Stimulated activated naive B cell treated with anti-CD40 and anti-IgM and Interleukin-4, amounts not matched to agents 10 μg/mL and 1 μg/mL and 100 μg/mL, for 72 hours (primary cell): ENCODE measurements around the gene SCN3B.

ENCODE experiments used
- ATAC-seq, 2 donors: fragments of 150-1000 bp; cut with Tn5 transposase; replicated peaks; 2 replicates each; pipeline ENCODE4 v1.10.0; 2021; ENCODE audit warnings: moderate library complexity in 1 of 2
- DNase-seq: peaks from one replicate; pipeline ENCODE4 v3.0.0; 2021
- H3K27ac Mint-ChIP-seq: one replicate; pipeline ENCODE4 v1.8.0; 2022; ENCODE audit warnings: mild to moderate bottlenecking, mixed read lengths
- H3K27me3 Mint-ChIP-seq, 2 donors: one replicate each; pipeline ENCODE4 v1.8.0; 2022; ENCODE audit warnings: mixed read lengths in 2 of 2
- H3K36me3 Mint-ChIP-seq, 2 donors: one replicate each; pipeline ENCODE4 v1.8.0; 2022; ENCODE audit warnings: mixed read lengths in 2 of 2, mild to moderate bottlenecking in 1 of 2
- H3K4me1 Mint-ChIP-seq, 2 donors: one replicate each; pipeline ENCODE4 v1.8.0; 2022; ENCODE audit warnings: mixed read lengths in 2 of 2, mild to moderate bottlenecking in 1 of 2
- H3K4me3 Mint-ChIP-seq, 2 donors: one replicate each; pipeline ENCODE4 v1.8.0; 2022; ENCODE audit warnings: mild to moderate bottlenecking in 2 of 2, mixed read lengths in 2 of 2, moderate library complexity in 1 of 2
- H3K9me3 Mint-ChIP-seq, 2 donors: one replicate each; pipeline ENCODE4 v1.8.0; 2022; ENCODE audit warnings: mixed read lengths in 2 of 2, mild to moderate bottlenecking in 1 of 2

Gene SCN3B, protein sequence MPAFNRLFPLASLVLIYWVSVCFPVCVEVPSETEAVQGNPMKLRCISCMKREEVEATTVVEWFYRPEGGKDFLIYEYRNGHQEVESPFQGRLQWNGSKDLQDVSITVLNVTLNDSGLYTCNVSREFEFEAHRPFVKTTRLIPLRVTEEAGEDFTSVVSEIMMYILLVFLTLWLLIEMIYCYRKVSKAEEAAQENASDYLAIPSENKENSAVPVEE

DNA sequence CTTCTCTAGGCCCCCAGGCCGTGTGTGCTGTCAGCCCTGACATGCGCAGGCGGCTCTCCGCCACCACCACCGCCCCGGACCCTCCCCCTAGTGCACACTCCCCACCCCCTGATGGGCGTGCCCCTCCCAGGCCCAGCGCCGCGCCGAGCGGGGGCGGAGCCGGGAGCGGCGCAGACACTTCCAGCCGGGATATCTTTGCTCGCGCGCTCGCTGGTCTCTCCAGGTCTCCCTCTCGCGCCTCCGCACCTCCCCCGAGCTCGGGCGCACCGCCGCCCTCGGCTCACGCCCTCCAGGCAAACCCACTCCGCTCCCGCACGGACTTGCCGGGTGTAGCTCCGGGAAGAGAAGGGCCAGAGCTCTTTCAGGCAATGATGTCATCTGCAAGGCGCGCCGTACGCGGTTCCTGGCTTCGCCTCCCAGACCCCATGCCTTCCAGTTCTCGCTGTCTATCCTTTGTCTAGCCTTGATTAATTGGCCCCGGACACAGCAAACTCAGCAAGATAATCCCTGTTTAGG lies at the start of gene SCN3B:
Gene SCN3B, minus strand, starts transcription at position 59 of the 516 bp plus-strand sequence. CDS start 823 bp downstream, outside the sequence.
- Mint-ChIP-seq H3K9me3 (peaks cover 10 to 18% of the 10 kb centered on the region in 2 donors), H3K4me1 (peaks cover 11 to 16% of the 10 kb centered on the region in 2 donors), H3K27ac (no peak within 1 kb of the TSS), H3K4me3 (peak within 1 kb of the TSS; percentile 61 to 73), H3K36me3 (peaks cover 3 to 8% of the 10 kb centered on the region in 2 donors), H3K27me3 (peaks cover 36 to 49% of the 10 kb centered on the region in 2 donors)
- ATAC-seq (peak; percentile 44 to 55), DNase-seq (no peak)

GRCh38 chr11:123702696-123703095 lies 48.3 kb upstream of the SCN3B start:
- ATAC-seq (no peak), DNase-seq (no peak)
- H3K4me1 Mint-ChIP-seq: peaks cover 6 to 13% of the 10 kb centered on the region in 2 donors
- no peaks in the 10 kb centered on the region for H3K9me3 Mint-ChIP-seq
- H3K27me3 Mint-ChIP-seq: peaks cover 12 to 14% of the 10 kb centered on the region in 2 donors
- H3K36me3 Mint-ChIP-seq: no peaks in the 10 kb centered on the region
- no peak overlapping the region for H3K27ac Mint-ChIP-seq
- H3K4me3 Mint-ChIP-seq: no peak overlapping the region

GRCh38 chr11:123702139-123702538 lies 47.7 kb upstream of the SCN3B start:
- Mint-ChIP-seq H3K36me3 (no peaks in the 10 kb centered on the region), H3K27me3 (peaks cover 12 to 14% of the 10 kb centered on the region in 2 donors), H3K4me3 (peak overlapping the region; percentile 17 to 19), H3K4me1 (peaks cover 3 to 9% of the 10 kb centered on the region in 2 donors), H3K27ac (no peak overlapping the region), H3K9me3 (no peaks in the 10 kb centered on the region)
- ATAC-seq (peak; percentile 36 to 64), DNase-seq (peak; percentile 13)

DNA sequence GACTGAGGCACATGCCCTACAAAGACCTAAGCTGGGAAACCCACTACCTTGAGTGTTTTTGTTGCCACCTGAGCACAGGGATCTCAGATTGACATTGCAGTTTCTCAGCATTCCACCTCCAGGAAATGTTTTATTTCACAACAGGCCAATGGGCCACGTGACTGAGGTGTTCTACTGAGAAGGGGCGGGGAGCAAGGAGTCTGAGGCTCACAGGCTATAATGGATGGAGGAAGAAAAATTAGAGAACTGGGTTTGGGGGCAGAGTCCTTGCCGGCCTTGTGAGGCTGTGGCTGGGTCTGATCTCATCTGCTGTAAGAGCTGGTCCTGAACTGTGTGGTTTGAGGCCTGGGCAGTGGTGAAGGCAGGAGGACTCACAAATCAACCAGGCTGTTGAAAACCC lies 46.3 kb upstream of the SCN3B start:
- no peak overlapping the region for H3K27ac Mint-ChIP-seq
- DNase-seq (no peak), ATAC-seq (no peak)
- peaks cover 14 to 17% of the 10 kb centered on the region in 2 donors for H3K27me3 Mint-ChIP-seq
- no peak overlapping the region for H3K4me3 Mint-ChIP-seq
- no peaks in the 10 kb centered on the region for H3K9me3 Mint-ChIP-seq
- no peaks in the 10 kb centered on the region for H3K36me3 Mint-ChIP-seq
- peaks cover 3 to 9% of the 10 kb centered on the region in 2 donors for H3K4me1 Mint-ChIP-seq

GRCh38 chr11:123698546-123699127 lies 44.2 kb upstream of the SCN3B start:
- ATAC-seq (no peak), DNase-seq (no peak)
- Mint-ChIP-seq H3K27ac (no peak overlapping the region), H3K4me1 (peaks cover 3 to 9% of the 10 kb centered on the region in 2 donors), H3K4me3 (no peak overlapping the region), H3K36me3 (no peaks in the 10 kb centered on the region), H3K27me3 (peaks cover 15 to 17% of the 10 kb centered on the region in 2 donors), H3K9me3 (no peaks in the 10 kb centered on the region)

DNA sequence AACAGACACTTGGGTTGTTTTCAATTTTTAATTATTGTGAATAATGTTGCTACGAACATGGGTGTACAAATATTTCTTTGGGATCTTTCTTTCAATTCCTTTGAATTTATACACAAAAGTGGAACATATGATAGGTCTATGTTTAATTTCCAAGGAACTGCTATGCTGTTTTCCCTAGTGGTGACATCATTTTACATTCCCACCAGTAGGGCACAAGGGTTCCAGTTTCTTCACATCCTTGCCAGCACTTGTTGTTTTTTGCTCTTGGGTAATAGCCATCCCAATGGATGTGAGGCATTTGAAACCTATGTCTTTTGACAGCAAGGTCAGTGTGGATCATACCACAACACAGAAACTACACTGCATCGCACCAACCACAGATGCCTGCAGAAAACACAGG lies 41.8 kb upstream of the SCN3B start:
- H3K27me3 Mint-ChIP-seq: peaks cover 16 to 24% of the 10 kb centered on the region in 2 donors
- no peak for ATAC-seq

GRCh38 chr11:123695231-123695630 lies 40.8 kb upstream of the SCN3B start:
- Mint-ChIP-seq H3K27ac (no peak overlapping the region), H3K27me3 (peaks cover 18 to 27% of the 10 kb centered on the region in 2 donors), H3K36me3 (no peaks in the 10 kb centered on the region), H3K9me3 (no peaks in the 10 kb centered on the region), H3K4me1 (no peaks in the 10 kb centered on the region), H3K4me3 (no peak overlapping the region)
- no peak for DNase-seq
- no peak for ATAC-seq

More for the DNA sequence above, 41.8 kb upstream of the SCN3B start:
- no peak for DNase-seq
- Mint-ChIP-seq H3K27ac (no peak overlapping the region), H3K4me3 (no peak overlapping the region), H3K9me3 (no peaks in the 10 kb centered on the region), H3K4me1 (no peaks in the 10 kb centered on the region), H3K36me3 (no peaks in the 10 kb centered on the region)

GRCh38 chr11:123694551-123694950 lies 40.1 kb upstream of the SCN3B start:
- no peak overlapping the region for H3K4me3 Mint-ChIP-seq
- no peaks in the 10 kb centered on the region for H3K4me1 Mint-ChIP-seq
- peaks cover 24 to 32% of the 10 kb centered on the region in 2 donors for H3K27me3 Mint-ChIP-seq
- no peaks in the 10 kb centered on the region for H3K36me3 Mint-ChIP-seq
- ATAC-seq (no peak), DNase-seq (no peak)
- H3K27ac Mint-ChIP-seq: no peak overlapping the region
- no peaks in the 10 kb centered on the region for H3K9me3 Mint-ChIP-seq

DNA sequence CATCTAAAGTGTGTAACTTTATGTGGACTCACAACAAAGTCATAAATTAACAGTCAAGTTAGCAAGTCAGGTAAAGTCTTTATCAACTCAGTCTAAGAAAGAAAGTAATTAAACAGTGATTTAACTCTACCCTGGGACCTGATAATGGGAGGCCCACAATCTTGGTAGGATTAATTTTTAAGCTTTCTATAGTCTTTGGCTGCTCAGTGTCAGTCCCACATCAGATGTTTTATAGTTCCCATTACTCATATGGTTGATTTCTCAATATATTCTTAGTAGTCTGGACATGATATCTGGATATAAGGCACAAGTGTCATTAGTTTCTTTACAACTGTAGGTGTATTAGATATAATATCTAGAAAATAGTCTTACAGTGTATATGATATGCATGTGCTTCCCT lies 38.5 kb upstream of the SCN3B start:
- Mint-ChIP-seq H3K4me1 (no peaks in the 10 kb centered on the region), H3K27ac (no peak overlapping the region), H3K36me3 (no peaks in the 10 kb centered on the region), H3K27me3 (peaks cover 29 to 38% of the 10 kb centered on the region in 2 donors), H3K9me3 (no peaks in the 10 kb centered on the region), H3K4me3 (no peak overlapping the region)
- ATAC-seq (no peak), DNase-seq (no peak)

- Mint-ChIP-seq H3K9me3 (no peaks in the 10 kb centered on the region), H3K4me3 (no peak overlapping the region), H3K27ac (no peak overlapping the region), H3K27me3 (peaks cover 29 to 52% of the 10 kb centered on the region in 2 donors), H3K4me1 (no peaks in the 10 kb centered on the region), H3K36me3 (no peaks in the 10 kb centered on the region)
- DNase-seq (no peak), ATAC-seq (no peak)
These were observed 36.1 kb upstream of the SCN3B start for GRCh38 chr11:123690485-123690884.

DNA sequence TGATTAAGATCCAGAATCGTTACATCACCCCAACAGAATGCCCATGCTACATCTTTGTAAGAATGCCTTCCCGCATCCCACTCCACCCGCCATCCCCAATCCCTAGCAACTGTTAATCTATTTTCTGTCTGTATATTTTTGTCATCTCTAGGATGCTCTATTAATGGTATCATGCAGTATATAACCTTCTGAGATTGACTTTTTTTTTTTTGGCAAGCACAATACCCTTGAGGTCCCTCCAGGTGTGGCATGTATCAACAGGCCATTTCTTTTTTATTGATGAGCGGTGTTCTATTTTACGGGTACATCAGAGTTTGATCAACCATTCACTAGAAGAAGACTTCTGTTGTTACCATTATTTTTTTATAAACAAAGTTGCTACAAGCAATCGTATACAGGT lies 30.2 kb upstream of the SCN3B start:
- H3K27ac Mint-ChIP-seq: no peak overlapping the region
- no peak overlapping the region for H3K4me3 Mint-ChIP-seq
- peaks cover 24 to 29% of the 10 kb centered on the region in 2 donors for H3K27me3 Mint-ChIP-seq
- no peaks in the 10 kb centered on the region for H3K9me3 Mint-ChIP-seq
- ATAC-seq (no peak), DNase-seq (no peak)
- no peaks in the 10 kb centered on the region for H3K4me1 Mint-ChIP-seq
- no peaks in the 10 kb centered on the region for H3K36me3 Mint-ChIP-seq

DNA sequence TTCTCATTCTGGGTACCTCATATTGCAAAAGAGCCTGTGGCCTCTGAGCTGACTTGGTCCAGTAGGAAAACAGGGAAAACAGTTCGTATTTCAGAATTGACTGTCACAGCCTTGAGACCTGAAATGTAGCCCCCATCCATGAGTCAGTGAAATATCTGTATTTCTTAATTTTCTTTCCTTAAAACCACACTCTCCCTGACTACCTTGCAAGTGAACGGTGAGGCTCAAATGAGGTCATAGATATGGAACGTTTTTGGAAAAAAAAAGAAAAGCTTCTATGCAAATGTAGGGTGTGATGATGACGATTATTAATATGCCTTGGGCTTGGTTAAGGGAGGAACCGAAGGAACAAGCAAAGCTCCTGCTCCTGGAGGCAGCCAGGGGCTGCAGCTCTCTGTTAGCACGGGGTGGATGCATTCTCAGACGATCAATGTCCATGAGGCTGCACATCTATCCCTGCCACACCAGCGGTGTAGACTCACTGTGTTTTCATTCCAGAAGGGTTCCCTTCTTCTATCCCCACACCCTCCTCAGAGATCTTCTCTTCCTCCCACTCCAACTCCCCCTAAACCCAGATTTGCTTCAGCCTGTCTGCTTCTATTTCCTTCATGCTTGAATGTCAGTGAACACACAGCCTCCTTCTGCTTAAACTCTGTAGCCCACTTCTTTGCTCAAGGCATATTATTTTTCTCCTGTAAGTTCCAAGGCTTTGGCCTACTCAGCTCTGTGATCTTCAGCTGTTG lies 29.2 kb upstream of the SCN3B start:
- peaks cover 19 to 24% of the 10 kb centered on the region in 2 donors for H3K27me3 Mint-ChIP-seq
- H3K4me3 Mint-ChIP-seq: no peak overlapping the region
- H3K9me3 Mint-ChIP-seq: peaks cover 0 to 2% of the 10 kb centered on the region in 2 donors
- H3K4me1 Mint-ChIP-seq: no peaks in the 10 kb centered on the region
- ATAC-seq (no peak), DNase-seq (no peak)
- H3K36me3 Mint-ChIP-seq: no peaks in the 10 kb centered on the region
- H3K27ac Mint-ChIP-seq: no peak overlapping the region

DNA sequence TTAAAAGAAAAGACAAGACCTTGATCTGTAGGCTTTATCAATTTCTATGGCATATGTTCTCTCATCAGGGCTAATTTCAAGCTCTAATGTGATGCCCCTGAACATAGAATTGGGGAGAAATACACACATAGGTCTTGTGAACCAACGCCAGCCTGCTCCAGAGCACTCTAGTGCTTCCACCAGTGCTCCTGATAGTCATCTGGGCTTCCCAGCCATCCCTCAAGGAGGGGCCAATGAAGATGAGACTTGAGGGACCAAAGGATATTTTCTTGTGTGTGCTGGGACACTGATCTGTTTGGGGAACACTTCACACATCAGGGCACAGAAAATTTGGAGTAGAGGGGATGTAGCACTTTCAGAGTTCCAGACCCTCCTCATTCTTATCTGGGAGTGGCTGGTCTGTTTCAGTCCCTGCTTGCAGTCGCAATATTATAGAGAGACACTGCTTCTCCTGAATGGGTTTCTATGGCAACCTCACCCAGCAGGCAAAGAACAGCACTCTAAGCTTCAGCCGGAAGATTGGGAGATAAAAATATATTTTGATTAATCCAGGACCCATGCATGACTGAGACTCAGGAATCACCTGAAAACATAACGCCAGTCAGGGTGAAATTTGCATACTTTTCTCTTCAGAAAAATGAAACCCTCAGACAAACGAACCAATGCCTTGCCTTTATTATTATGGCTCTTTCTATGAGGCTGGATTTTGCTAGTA lies 28.4 kb upstream of the SCN3B start:
- Mint-ChIP-seq H3K9me3 (peaks cover 0 to 2% of the 10 kb centered on the region in 2 donors), H3K4me1 (no peaks in the 10 kb centered on the region), H3K36me3 (no peaks in the 10 kb centered on the region), H3K4me3 (no peak overlapping the region), H3K27me3 (peaks cover 17 to 28% of the 10 kb centered on the region in 2 donors), H3K27ac (no peak overlapping the region)
- DNase-seq (no peak), ATAC-seq (no peak)

GRCh38 chr11:123681030-123681429 lies 26.6 kb upstream of the SCN3B start:
- H3K4me1 Mint-ChIP-seq: no peaks in the 10 kb centered on the region
- ATAC-seq (no peak), DNase-seq (no peak)
- peaks cover 0 to 2% of the 10 kb centered on the region in 2 donors for H3K9me3 Mint-ChIP-seq
- H3K27ac Mint-ChIP-seq: no peak overlapping the region
- H3K27me3 Mint-ChIP-seq: peaks cover 13 to 15% of the 10 kb centered on the region in 2 donors
- H3K4me3 Mint-ChIP-seq: no peak overlapping the region
- H3K36me3 Mint-ChIP-seq: no peaks in the 10 kb centered on the region
